HG03175 (cell line): ENCODE measurements around the gene MGAT4D.
"Not testable (repeated sequence)": the region's sequence is repeated elsewhere in the genome, so short reads cannot be mapped to it uniquely, and the experiment has no call there.

Source experiments
- ATAC-seq: cut with Tn5 transposase; IDR thresholded peaks from one replicate; pipeline ENCODE4 v1.9.1; 2021; ENCODE audit warnings: mild to moderate bottlenecking, moderate library complexity; ENCODE audit not compliant: unreplicated experiment

The MGAT4D gene

GRCh38 chr4:140497747-140498636, at the start of gene MGAT4D:
Gene MGAT4D, minus strand, starts transcription at chr4:140498293. Its CDS starts 71 bp downstream, at chr4:140498222.
- no peak for ATAC-seq

- no peak for ATAC-seq
Observed at GRCh38 chr4:140533951-140534480, 35.9 kb upstream of the MGAT4D start.

GRCh38 chr4:140529434-140529833, 31.3 kb upstream of the MGAT4D start:
- no peak for ATAC-seq

- ATAC-seq = peak; percentile 100
Observed at GRCh38 chr4:140523857-140524742, 26.0 kb upstream of the MGAT4D start, which contains the start of gene ELMOD2. Gene ELMOD2, plus strand, starts transcription at chr4:140524168. Its CDS starts 1,261 bp downstream, at chr4:140525429.

- ATAC-seq = peak; percentile 15
Observed at GRCh38 chr4:140523370-140523856, 25.3 kb upstream of the MGAT4D start.

GRCh38 chr4:140515423-140515822, 17.3 kb upstream of the MGAT4D start:
- no peak for ATAC-seq

- not testable (repeated sequence) for ATAC-seq
Observed at GRCh38 chr4:140513765-140514164, 15.7 kb upstream of the MGAT4D start.

GRCh38 chr4:140504261-140504660, 6.2 kb upstream of the MGAT4D start:
- no peak for ATAC-seq

GRCh38 chr4:140499391-140499790, 1.3 kb upstream of the MGAT4D start:
- no peak for ATAC-seq

GRCh38 chr4:140497405-140497746, 717 bp downstream of the MGAT4D start:
- no peak for ATAC-seq

- ATAC-seq = no peak
Observed at GRCh38 chr4:140485939-140486338, 12.2 kb downstream of the MGAT4D start.

- ATAC-seq = no peak
Observed at GRCh38 chr4:140483445-140483844, 14.6 kb downstream of the MGAT4D start.

GRCh38 chr4:140472156-140472555, 25.9 kb downstream of the MGAT4D start:
- no peak for ATAC-seq

GRCh38 chr4:140469791-140470733, 28.0 kb downstream of the MGAT4D start:
- ATAC-seq = no peak

GRCh38 chr4:140466146-140466545, 31.9 kb downstream of the MGAT4D start:
- no peak for ATAC-seq

- ATAC-seq = no peak
Observed at GRCh38 chr4:140463614-140464013, 34.5 kb downstream of the MGAT4D start.

- no peak for ATAC-seq
Observed at GRCh38 chr4:140463182-140463581, 34.9 kb downstream of the MGAT4D start.

GRCh38 chr4:140450352-140450751, 47.7 kb downstream of the MGAT4D start:
- no peak for ATAC-seq

GRCh38 chr4:140448830-140449229, 49.3 kb downstream of the MGAT4D start:
- no peak for ATAC-seq

- no peak for ATAC-seq
Observed at GRCh38 chr4:140448162-140448561, 49.9 kb downstream of the MGAT4D start.
